SH-SY5Y (cell line): Measurements from ENCODE around the gene PLB1.

Experiments used
- GATA2 ChIP-seq: IDR thresholded peaks from 2 replicates; pipeline ENCODE4 v1.6.1; 2011; ENCODE audit warnings: mild to moderate bottlenecking, low read depth, low read length
- GATA3 ChIP-seq: IDR thresholded peaks from 2 replicates; pipeline ENCODE4 v1.6.1; 2011; ENCODE audit warnings: low read depth, mild to moderate bottlenecking, low read length, moderate library complexity

PLB1 gene

DNA sequence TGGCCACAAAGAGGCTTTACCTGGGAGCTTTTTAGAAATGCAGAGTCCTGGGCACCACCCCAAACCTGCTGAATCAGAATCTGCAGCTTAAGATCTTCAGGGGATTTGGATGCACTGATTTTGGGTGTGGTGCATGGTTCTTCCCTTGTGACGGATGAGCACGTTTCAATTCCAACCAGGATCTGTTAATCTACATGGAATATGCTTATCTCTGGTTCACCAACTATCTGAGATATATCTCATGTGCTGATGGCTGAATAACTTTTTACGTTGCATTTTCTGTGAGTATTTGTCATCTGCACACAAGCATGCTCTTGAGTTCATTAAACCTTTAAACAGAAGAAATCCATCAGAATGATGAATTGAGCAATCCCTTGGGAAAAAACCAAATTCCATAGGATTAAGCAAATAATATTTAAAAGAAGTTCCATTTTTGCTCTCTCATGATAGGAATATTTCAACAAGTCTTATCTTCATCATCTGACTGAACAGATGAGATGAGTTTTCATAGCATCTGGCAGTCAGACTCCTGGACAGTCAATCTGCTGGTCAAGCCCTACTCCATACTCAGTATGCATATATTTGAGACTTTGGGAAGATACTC lies 120.6 kb downstream of the PLB1 start:
- peak; percentile 61; the same call in 1 of the 2 replicates for TF ChIP-seq GATA2
- no peak; the same call in none of the 2 replicates for TF ChIP-seq GATA3

DNA sequence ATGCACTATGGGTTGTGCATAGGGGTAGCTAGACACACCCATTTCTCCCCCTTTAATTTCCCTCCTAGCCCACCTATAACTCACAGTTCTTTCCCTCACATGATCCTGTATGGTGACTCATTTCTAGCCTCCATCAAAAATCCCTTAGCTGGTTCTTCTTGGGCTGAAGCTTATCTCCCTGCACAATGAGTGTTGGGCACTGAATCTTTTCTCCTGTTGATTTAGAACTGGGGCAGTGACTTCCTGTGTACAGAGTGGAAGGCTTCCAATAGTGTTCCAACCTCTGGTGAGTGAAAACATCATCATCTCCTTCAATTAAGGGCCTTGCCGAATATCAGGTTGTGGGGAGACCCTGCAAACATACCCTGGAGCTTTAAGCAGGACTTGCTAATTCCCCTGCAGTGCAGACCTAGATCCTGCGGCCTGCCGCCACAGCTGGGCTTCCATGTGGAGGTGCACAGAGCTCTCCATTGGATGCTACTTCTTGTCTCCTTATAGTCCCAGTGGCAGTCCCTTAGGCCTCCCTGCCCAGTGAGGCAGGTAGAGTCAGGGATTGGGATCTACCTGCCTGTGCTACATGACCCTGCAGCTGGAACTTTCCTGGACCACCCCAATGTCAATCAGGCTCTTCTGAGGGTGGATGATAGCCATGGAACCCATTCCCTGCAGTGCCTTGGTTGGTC lies 121.8 kb downstream of the PLB1 start:
- TF ChIP-seq GATA3 (no peak), GATA2 (no peak)

DNA sequence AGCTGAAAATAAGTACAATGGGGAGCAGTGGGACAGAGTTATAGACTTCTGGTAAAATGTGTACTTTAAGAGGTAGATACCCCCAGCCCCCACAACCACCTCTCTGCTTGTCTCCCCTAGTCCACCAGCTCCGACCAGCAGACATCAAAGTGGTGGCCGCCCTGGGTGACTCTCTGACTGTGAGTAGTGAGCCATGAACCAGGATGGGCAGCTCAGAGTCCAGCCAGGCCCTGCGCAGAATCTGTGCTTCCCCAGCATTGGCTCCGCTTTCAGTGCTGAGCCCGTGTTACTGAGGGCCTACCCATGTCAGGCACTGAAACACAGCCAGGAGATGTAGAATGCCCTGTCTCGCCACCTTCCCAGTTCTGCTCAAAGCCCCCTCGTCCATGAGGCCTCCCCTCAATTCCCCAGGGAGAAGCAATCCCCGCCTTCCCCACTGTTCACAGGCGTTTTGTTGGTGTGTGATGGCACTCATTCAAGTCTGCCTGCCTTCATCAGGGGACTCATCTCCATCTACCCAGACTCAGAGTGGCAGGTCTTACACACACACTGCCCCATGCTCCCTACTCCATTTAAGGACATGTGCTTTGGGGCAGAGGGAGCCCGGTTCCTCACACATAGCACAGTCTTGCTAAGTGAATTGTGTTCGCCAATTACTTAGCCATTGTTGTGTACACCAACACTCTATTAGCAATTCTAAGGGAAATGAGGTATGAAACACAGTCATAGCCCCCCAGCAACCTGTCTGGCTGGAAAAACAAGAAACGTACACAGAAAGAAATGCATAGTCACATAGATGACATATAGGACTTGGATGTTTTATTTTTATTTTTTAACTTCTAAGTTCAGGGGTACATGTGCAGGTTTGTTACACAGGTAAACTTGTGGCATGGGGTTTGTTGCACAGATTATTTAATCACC lies 122.6 kb downstream of the PLB1 start:
- TF ChIP-seq GATA2: no peak
- no peak for TF ChIP-seq GATA3

DNA sequence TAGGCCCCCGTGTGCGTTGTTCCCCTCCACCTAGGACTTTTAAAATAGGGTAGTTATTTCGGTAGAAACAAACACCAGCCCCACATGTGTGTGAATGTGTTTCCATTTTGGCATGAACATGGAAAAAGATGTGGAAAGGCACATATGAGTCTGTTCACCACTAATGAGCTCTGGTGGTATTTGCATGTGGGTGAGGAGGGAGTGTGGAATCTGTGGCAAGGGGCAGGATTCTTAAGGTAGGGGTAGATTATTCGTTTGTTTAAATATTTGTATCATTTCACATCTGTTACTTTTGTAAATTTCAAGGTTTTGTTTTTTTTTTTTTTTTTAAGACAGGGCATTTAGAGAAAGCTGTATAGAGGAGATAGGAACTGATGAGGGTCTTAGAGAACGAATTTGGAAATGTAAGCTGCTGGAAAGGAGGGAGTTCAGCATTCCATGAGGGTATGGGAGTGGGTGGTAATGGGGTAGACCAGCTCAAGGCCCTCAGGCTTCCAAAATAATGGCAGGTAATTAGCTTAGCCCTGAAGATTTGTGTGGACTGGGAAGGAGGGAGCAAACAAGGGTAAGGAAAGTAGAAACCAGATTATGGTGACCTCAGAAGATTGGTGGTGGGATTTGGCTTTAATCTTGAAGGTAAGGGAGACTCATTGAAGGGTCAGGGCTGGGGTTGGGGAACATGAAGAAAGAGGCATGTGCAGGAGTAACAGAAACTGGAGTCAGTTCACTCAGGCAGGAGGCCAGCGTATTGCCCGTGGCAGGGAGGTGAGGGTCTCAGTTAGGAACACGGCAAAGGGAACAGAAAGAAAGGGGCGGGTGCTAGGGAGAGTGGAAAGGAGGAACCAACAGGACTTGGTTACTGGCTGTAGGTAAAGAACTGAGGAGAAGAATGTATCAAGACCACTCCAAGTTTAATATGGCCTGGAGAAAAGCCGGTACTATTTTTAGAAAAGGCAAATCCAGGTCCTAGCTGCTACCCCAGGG lies 123.6 kb downstream of the PLB1 start:
- TF ChIP-seq GATA3 (no peak), GATA2 (no peak)

DNA sequence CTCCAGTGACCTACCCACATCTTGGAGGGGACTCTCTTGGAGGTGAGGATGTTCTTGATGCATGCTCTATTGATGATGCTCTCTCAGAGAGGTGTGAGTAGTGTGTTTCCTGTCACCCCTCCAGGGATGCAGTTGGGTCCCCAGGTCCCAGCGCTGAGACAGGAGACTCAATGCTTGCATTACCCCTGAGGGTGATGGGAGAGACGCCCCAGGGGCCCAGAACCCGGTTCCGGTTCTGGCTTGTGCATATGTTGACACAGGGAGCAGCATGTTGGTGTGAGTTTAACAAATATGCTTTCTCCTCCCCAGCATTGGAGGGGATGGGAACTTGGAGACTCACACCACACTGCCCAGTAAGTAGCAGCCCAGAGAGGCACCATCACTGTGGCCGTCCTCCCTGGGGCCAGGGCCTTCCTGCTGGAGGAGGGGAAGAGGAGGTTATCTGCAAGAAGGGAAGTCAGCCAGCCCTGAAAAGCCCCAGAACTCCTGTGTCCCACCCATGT lies 124.5 kb downstream of the PLB1 start:
- TF ChIP-seq GATA3 (no peak), GATA2 (no peak)

DNA sequence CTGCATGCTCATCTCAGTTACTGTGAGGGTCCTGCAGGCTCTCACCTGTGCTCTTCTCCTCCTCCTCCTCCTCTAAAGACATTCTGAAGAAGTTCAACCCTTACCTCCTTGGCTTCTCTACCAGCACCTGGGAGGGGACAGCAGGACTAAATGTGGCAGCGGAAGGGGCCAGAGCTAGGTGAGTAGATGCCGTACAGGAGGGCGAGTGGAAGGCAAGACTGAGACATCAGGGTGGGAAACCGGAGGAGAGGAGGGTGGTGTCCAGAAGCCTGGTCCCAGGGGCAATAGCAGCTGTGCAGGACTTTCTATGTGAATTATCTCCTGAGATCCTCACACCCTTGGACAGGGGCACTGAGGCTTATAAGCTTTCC lies 124.9 kb downstream of the PLB1 start:
- TF ChIP-seq GATA2: no peak
- no peak for TF ChIP-seq GATA3

DNA sequence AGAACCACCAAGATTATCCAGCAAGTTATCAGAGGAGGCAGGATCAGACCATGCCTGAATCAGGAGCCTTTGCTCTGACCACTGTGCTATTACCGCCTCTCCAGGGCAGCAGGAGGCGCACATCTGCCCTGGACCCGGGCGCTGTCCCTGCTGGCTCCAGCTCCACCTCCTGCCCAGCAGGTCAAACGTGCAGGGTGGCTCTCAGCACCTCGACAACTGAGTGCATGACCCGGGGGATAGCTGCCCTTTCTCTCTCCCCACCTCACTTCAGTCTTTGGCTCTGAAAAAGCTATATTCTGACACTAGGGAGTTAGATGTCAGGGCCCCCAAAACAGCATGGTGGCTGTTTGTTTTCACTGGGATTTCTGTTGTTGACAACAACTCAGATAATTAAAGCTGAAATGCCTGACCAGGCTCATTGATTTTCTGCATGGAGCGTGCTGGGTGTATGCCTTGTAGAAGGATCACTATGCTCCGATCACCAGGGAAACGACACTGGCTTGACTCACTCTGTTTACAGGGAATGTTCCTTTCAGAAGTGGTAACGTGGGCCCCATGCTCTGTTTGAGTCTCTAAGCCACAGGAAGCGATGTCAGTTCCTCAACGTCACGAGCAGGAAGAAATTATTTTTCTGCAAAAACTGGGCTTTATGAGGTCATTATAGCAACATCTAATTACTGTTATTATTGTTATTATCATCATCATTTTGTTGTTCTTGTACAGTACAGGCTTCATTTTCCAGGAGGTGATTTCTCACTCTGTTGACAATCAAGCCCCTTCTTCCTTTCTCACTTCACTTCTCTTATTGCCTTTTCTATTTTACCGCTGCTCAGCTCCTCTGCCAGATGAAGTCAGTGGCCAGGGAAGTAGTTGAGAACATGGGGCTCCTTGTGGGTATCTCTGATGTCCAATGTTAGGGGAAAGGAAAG lies 125.6 kb downstream of the PLB1 start:
- TF ChIP-seq GATA3: no peak
- TF ChIP-seq GATA2: no peak

DNA sequence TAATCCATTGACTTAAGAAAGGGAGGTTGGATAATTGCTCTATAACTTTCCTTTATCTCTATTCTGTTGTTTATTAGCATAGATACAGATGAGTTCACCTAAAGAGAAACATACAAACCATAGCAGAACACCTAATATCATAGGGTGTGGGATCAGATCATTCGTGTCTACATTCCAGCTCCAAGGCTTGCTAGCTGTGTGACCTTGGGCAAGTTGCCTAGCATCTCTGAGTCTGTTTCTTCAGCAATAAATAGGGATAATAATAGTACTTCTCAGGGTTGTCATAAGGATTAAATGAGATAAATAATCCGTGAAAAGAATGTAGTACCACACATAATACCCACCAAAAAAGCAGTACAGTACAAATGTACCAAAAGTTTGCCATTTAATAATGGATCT lies 126.2 kb downstream of the PLB1 start:
- TF ChIP-seq GATA2 (no peak), GATA3 (no peak)

DNA sequence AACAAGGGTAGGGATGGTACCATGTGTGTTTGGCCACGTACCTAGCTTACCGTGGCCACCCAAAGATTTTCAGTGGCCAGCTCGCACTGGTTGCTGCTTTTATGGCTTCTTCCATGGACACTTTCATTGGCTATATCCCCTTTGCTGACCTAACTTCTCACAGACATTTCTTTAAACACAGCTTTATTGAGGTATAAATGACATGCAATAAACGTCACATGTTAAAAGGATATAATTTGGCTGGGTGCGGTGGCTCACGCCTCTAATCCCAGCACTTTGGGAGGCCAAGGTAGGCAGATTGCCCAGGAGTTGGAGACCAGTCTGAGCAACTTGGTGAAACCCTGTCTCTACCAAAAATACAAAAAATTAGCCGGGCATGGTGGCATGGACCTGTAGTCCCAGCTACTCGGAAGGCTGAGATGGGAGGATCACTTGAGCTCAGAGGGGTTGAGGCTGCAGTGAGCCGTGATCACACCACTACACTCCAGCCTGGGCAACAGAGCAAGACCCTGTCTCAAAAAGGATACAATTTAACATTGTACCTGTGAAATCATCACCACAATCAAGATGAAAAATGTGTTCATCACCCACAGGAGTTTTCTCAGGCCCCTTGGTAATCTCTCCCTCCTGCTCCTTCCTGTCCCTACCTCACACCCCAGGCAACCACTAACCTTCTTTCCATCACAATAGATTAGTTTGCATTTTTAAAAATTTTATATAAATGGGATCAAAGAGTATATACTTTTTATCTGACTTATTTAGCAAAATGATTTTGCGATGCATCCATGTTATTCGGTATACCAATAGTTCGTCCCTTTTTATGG lies 127.9 kb downstream of the PLB1 start:
- no peak for TF ChIP-seq GATA3
- no peak for TF ChIP-seq GATA2

DNA sequence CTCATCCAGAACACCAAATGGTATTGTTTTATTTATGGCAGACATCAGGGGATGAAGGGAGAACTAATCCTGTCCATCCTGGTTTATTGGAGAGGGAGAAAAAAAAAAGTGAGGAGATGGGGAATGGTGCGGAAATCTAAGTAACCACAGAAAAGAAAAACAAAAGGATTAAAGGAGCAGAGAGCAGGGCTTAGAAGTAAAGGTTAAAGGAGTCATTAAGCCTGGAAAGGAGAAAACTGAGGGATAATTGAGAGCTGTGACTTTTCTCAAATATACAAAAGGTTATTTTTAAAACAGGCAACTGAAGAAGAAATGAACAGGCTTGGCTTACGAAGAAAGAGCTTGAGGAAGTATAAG lies 128.6 kb downstream of the PLB1 start:
- TF ChIP-seq GATA3 (no peak), GATA2 (no peak)

DNA sequence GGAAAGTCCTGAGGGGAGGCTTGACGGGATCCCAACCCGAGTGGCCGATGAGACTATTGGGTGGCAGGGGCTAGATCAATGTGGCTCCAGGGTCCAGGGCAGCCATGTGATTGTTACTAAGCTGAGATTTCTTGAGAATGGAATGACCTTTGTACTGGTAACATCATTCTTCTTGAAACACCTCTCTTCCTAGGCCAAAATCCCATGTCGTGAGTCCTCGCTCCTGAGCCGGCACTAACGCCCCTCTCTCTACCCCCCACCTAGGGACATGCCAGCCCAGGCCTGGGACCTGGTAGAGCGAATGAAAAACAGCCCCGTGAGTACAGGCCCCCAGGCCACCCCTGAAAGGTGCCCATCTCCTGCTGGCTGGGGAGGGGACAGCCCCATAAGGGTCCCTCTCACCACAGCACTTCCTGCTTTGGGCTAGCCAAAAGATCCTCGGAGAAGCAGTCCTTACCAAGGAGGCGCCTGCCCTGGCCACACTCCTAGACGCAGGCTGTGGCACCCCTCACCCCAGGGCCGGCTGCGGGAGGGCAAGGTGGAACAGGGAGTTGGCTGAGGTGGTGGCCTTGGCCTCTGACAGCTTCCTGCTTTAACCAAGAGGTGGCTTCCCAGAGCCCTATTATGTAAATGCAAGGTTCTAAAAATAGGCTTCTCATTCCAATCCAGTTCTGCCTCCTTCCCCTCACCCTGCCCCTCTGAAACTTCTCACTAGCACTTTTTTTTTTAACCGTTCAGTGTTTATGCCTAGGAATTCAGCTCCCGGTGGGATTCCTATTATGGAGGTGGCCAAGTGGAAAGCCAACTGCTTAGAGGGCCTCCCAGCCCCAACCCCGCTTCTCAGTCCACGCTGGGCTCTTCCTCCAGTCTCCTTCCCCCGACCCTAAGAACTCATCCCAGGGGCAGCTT lies 129.2 kb downstream of the PLB1 start:
- TF ChIP-seq GATA2 (no peak), GATA3 (no peak)
